Nephron (organoid): ENCODE data around the gene NOD1.
"Not testable (repeated sequence)": the region's sequence is repeated elsewhere in the genome, so short reads cannot be mapped to it uniquely, and the experiment has no call there.

ENCODE experiments used
- H3K27ac Mint-ChIP-seq, 3 experiments: 2 replicates each; pipeline ENCODE4 v1.8.0; 2020; ENCODE audit warnings: mixed read lengths in 3 of 3, mild to moderate bottlenecking in 2 of 3, moderate library complexity in 1 of 3
- H3K27me3 Mint-ChIP-seq: 2 replicates; pipeline ENCODE4 v1.8.0; 2021; ENCODE audit warnings: low read depth, mild to moderate bottlenecking, moderate library complexity, mixed read lengths
- H3K36me3 Mint-ChIP-seq: 2 replicates; pipeline ENCODE4 v1.8.0; 2020; ENCODE audit warnings: low read depth, mixed read lengths
- H3K4me1 Mint-ChIP-seq: 2 replicates; pipeline ENCODE4 v1.8.0; 2020; ENCODE audit warnings: mixed read lengths
- H3K4me3 Mint-ChIP-seq, 3 experiments: 2 replicates each; pipeline ENCODE4 v1.8.0; 2020; ENCODE audit warnings: mild to moderate bottlenecking in 3 of 3, mixed read lengths in 3 of 3, moderate library complexity in 2 of 3
- H3K9me3 Mint-ChIP-seq: 2 replicates; pipeline ENCODE4 v1.8.0; 2020; ENCODE audit warnings: mixed read lengths
- TF ChIP-seq, protein P1 (sequence below), 3 experiments: fragments of 200-600 bp; sonication (generic); IDR thresholded peaks; one replicate each; pipeline ENCODE4 v1.5.0; 2021; ENCODE audit warnings: antibody characterized with exemption in 3 of 3; ENCODE audit not compliant: unreplicated experiment in 3 of 3

NOD1 gene

DNA sequence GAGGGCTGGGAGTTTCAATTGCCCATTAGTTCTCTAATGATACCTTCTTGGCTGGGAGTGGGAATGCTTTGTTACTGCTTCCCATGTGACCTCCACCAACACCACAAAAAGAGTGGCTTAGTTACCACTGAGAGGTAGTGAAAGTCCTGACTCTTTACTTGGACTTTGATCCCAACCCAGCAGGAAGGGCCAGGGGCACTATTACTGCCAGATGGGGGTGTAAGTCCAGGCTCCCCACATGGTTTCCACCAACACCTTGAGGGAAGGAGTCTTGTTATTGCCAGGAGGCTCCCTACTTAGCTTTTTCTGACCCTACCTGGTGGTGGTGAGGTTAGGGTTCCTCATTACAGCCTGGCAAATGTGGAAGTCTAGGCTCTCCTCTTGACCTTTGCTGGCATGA is 14.6 kb upstream of the NOD1 start:
- H3K27me3 Mint-ChIP-seq: no peaks in the 10 kb centered on the region
- H3K27ac Mint-ChIP-seq: no peak overlapping the region
- H3K4me3 Mint-ChIP-seq: no peak overlapping the region
- peaks cover 46% of the 10 kb centered on the region for H3K36me3 Mint-ChIP-seq
- peaks cover 37% of the 10 kb centered on the region for H3K9me3 Mint-ChIP-seq
- H3K4me1 Mint-ChIP-seq: no peaks in the 10 kb centered on the region
- TF ChIP-seq, protein P1, sequence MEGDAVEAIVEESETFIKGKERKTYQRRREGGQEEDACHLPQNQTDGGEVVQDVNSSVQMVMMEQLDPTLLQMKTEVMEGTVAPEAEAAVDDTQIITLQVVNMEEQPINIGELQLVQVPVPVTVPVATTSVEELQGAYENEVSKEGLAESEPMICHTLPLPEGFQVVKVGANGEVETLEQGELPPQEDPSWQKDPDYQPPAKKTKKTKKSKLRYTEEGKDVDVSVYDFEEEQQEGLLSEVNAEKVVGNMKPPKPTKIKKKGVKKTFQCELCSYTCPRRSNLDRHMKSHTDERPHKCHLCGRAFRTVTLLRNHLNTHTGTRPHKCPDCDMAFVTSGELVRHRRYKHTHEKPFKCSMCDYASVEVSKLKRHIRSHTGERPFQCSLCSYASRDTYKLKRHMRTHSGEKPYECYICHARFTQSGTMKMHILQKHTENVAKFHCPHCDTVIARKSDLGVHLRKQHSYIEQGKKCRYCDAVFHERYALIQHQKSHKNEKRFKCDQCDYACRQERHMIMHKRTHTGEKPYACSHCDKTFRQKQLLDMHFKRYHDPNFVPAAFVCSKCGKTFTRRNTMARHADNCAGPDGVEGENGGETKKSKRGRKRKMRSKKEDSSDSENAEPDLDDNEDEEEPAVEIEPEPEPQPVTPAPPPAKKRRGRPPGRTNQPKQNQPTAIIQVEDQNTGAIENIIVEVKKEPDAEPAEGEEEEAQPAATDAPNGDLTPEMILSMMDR (IDR thresholded peaks at IDR 0.05; ENCODE audit: unreplicated experiment in 3 of 3): no peak

DNA sequence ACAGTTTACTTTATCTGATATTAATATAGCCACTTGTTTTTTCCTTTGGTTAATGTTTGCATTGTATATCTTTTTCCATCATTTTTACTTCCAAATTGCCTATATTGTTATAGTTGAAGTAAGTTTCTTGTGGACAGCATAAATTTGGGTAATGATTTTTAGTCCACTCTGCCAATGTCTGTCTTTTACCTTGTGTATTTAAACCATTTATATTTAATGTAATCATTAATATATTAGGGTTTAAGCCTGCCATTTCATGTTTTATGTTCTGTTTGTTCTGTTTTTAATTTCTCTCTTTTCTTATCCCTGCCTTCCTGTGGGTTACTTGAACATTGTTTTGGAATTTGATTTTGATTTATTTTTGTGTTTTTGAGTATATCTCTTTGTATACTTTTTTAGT is 12.8 kb upstream of the NOD1 start:
- Mint-ChIP-seq H3K4me3 (no peak overlapping the region), H3K4me1 (no peaks in the 10 kb centered on the region), H3K27ac (no peak overlapping the region), H3K36me3 (peaks cover 35% of the 10 kb centered on the region), H3K27me3 (no peaks in the 10 kb centered on the region), H3K9me3 (peaks cover 37% of the 10 kb centered on the region)
- TF ChIP-seq, protein P1 (IDR thresholded peaks at IDR 0.05; ENCODE audit: unreplicated experiment in 3 of 3): no peak

DNA sequence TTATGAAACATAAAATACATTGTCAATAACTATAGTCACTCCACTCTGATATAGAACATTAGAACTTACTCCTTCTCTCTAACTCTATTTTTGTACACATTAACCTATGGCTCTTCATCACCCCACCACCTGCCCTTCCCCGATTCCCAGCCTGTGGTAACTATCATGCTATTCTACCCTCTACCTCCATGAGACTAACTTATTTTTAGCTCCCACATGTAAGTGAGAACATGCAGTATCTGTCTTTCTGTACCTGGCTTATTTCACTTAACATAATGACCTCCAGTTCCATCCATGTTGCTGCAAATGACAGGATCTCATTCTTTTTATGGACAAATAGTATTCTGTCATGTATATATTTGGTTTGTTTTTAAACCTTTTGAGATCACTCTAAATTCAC is 8.8 kb upstream of the NOD1 start:
- TF ChIP-seq, protein P1 (IDR thresholded peaks at IDR 0.05; ENCODE audit: unreplicated experiment in 3 of 3): no peak
- H3K4me1 Mint-ChIP-seq: no peaks in the 10 kb centered on the region
- peaks cover 10% of the 10 kb centered on the region for H3K36me3 Mint-ChIP-seq
- H3K27ac Mint-ChIP-seq: no peak overlapping the region
- no peak overlapping the region for H3K4me3 Mint-ChIP-seq
- H3K9me3 Mint-ChIP-seq: peaks cover 22% of the 10 kb centered on the region
- H3K27me3 Mint-ChIP-seq: no peaks in the 10 kb centered on the region

DNA sequence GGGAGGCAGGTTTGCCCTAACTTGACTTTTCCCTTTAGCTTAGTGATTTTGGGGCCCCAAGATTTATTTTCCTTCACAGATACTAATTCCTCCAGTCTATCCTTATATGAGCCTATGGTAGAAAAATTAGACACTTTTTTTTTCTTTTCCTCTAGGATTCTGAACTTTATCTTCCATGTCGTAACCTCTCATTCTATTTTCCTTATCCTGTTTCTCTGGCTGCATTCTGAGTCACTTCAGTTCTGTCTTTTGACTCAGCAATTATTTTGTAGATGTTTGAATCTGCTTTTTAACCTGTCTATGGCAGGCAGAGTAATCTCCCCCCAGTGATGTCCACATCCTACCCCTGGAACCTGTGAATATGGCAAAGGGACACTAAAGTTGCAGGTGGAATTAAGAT is 7.1 kb upstream of the NOD1 start:
- H3K4me3 Mint-ChIP-seq: no peak overlapping the region
- H3K27me3 Mint-ChIP-seq: no peaks in the 10 kb centered on the region
- H3K27ac Mint-ChIP-seq: no peak overlapping the region
- TF ChIP-seq, protein P1 (IDR thresholded peaks at IDR 0.05; ENCODE audit: unreplicated experiment in 3 of 3): no peak
- peaks cover 6% of the 10 kb centered on the region for H3K9me3 Mint-ChIP-seq
- H3K4me1 Mint-ChIP-seq: no peaks in the 10 kb centered on the region
- H3K36me3 Mint-ChIP-seq: no peaks in the 10 kb centered on the region

DNA sequence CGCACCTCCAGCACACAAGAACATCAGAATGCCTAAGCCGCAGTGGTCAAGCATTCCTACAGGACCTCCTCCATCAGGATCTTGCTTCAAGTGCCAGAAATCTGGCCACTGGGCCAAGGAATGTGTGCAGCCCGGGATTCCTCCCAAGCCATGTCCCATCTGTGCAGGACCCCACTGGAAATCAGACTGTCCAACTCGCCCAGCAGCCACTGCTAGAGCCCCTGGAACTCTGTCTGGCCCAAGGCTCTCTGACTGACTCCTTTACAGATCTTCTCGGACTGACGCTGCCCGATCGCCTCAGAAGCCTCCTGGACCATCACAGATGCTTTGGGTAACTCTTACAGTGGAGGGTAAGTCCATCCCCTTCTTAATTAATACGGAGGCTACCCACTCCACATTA is 2.8 kb upstream of the NOD1 start:
- H3K4me3 Mint-ChIP-seq, H3K36me3 Mint-ChIP-seq, H3K27me3 Mint-ChIP-seq, H3K9me3 Mint-ChIP-seq, H3K4me1 Mint-ChIP-seq, H3K27ac Mint-ChIP-seq: not testable (repeated sequence)

DNA sequence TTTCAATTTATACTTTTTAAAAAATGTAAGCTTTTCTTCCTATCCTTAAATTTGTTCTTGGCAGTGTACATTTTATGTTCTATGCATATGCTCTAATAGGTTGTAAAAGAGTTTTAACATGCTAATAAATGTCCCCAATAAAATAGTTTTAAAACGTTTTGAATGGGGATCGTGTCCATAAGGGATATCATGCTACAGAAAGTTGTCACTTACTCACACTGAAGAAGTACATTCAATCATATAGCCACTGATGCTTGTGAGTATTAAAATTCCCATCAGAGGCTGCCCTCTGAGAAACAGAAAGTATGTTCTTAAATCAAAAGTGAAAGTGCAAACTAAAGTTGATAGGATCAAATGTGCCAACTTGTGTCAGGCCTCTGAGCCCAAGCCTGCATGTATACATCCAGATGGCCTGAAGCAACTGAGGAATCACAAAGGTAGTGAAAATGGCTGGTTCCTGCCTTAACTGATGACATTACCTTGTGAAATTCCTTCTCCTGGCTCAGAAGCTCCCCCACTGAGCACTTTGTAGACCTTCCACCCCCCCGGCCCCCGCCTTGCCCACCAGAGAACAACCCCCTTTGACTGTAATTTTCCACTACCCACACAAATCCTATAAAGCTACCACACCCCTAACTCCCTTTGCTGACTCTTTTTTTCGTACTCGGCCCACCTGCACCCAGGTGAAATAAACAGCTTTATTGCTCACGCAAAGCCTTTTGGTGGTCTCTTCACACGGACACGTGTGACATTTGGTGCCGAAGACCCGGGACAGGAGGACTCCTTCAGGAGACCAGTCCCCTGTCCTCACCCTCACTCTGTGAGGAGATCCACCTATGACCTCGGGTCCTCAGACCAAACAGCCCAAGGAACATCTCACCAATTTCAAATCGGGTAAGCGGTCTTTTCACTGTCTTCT is 877 bp upstream of the NOD1 start:
- TF ChIP-seq, protein P1 (IDR thresholded peaks at IDR 0.05; ENCODE audit: unreplicated experiment in 3 of 3): no peak
- Mint-ChIP-seq H3K4me1 (peaks cover 20% of the 10 kb centered on the region), H3K36me3 (no peaks in the 10 kb centered on the region), H3K27ac (peak overlapping the region in 2 of 3 experiments; percentile 21 to 56), H3K9me3 (no peaks in the 10 kb centered on the region), H3K4me3 (peak overlapping the region in 2 of 3 experiments; percentile 73 to 82), H3K27me3 (peaks cover 9% of the 10 kb centered on the region)
